Measurements from ENCODE around the gene ZDHHC5. TPM values are rescaled to one million over a fixed set of nuclear protein-coding genes. Genes with fewer than 3 reads are reported as not detected.
A peak's percentile ranks its signal among the peaks of the same experiment; 100 is the strongest.

Gene ZDHHC5
- polyA plus RNA-seq, 1 donor: 46.4 TPM

GRCh38 chr11:57633394-57634070 lies 34.4 kb upstream of the ZDHHC5 start:
- H3K4me3 ChIP-seq (ENCODE audit: low read length): no peak overlapping the region
- peaks cover 8% of the 10 kb centered on the region for H3K27me3 ChIP-seq (ENCODE audit: control insufficient read depth, insufficient read depth, low read length)
- no peak for DNase-seq
- no CpG with 5 or more reads among the region's 6 CpGs for WGBS (ENCODE audit: insufficient coverage, low lambda C conversion rate)
- no peaks in the 10 kb centered on the region for H3K36me3 ChIP-seq (ENCODE audit: control insufficient read depth, insufficient read depth, low read length)
- peaks cover 7% of the 10 kb centered on the region for H3K4me1 ChIP-seq (ENCODE audit: control insufficient read depth, insufficient read depth, low read length)
- H3K9me3 ChIP-seq (ENCODE audit: control insufficient read depth, low read depth, low read length): no peaks in the 10 kb centered on the region
- no peak overlapping the region for H3K27ac ChIP-seq (ENCODE audit: low read length)

- Histone ChIP-seq H3K4me1 (ENCODE audit: control insufficient read depth, insufficient read depth, low read length) (peaks cover 11% of the 10 kb centered on the region), H3K4me3 (ENCODE audit: low read length) (no peak overlapping the region), H3K27ac (ENCODE audit: low read length) (no peak overlapping the region), H3K27me3 (ENCODE audit: control insufficient read depth, insufficient read depth, low read length) (peaks cover 8% of the 10 kb centered on the region), H3K36me3 (ENCODE audit: control insufficient read depth, insufficient read depth, low read length) (no peaks in the 10 kb centered on the region), H3K9me3 (ENCODE audit: control insufficient read depth, low read depth, low read length) (no peaks in the 10 kb centered on the region)
- no peak for DNase-seq
Observed at GRCh38 chr11:57634311-57634710, 33.6 kb upstream of the ZDHHC5 start.

- H3K27me3 ChIP-seq (ENCODE audit: control insufficient read depth, insufficient read depth, low read length): peaks cover 8% of the 10 kb centered on the region
- no peaks in the 10 kb centered on the region for H3K36me3 ChIP-seq (ENCODE audit: control insufficient read depth, insufficient read depth, low read length)
- no peak overlapping the region for H3K4me3 ChIP-seq (ENCODE audit: low read length)
- peaks cover 20% of the 10 kb centered on the region for H3K4me1 ChIP-seq (ENCODE audit: control insufficient read depth, insufficient read depth, low read length)
- DNase-seq: no peak
- WGBS (ENCODE audit: insufficient coverage, low lambda C conversion rate): no CpG with 5 or more reads among the region's 8 CpGs
- H3K9me3 ChIP-seq (ENCODE audit: control insufficient read depth, low read depth, low read length): no peaks in the 10 kb centered on the region
- no peak overlapping the region for H3K27ac ChIP-seq (ENCODE audit: low read length)
Observed at GRCh38 chr11:57635246-57635645, 32.7 kb upstream of the ZDHHC5 start.

GRCh38 chr11:57637626-57638004 lies 30.3 kb upstream of the ZDHHC5 start:
- WGBS (ENCODE audit: insufficient coverage, low lambda C conversion rate): no CpG with 5 or more reads among the region's 18 CpGs
- H3K36me3 ChIP-seq (ENCODE audit: control insufficient read depth, insufficient read depth, low read length): no peaks in the 10 kb centered on the region
- DNase-seq: no peak
- peak overlapping the region; percentile 30 for H3K27ac ChIP-seq (ENCODE audit: low read length)
- H3K9me3 ChIP-seq (ENCODE audit: control insufficient read depth, low read depth, low read length): no peaks in the 10 kb centered on the region
- H3K27me3 ChIP-seq (ENCODE audit: control insufficient read depth, insufficient read depth, low read length): peaks cover 3% of the 10 kb centered on the region
- peaks cover 26% of the 10 kb centered on the region for H3K4me1 ChIP-seq (ENCODE audit: control insufficient read depth, insufficient read depth, low read length)
- H3K4me3 ChIP-seq (ENCODE audit: low read length): peak overlapping the region; percentile 89

- H3K4me3 ChIP-seq (ENCODE audit: low read length): peak overlapping the region; percentile 89
- peak overlapping the region; percentile 82 for H3K27ac ChIP-seq (ENCODE audit: low read length)
- DNase-seq: peak; percentile 79 to 85
- WGBS (ENCODE audit: insufficient coverage, low lambda C conversion rate): no CpG with 5 or more reads among the region's 47 CpGs
- H3K27me3 ChIP-seq (ENCODE audit: control insufficient read depth, insufficient read depth, low read length): peaks cover 3% of the 10 kb centered on the region
- no peaks in the 10 kb centered on the region for H3K36me3 ChIP-seq (ENCODE audit: control insufficient read depth, insufficient read depth, low read length)
- H3K4me1 ChIP-seq (ENCODE audit: control insufficient read depth, insufficient read depth, low read length): peaks cover 26% of the 10 kb centered on the region
- H3K9me3 ChIP-seq (ENCODE audit: control insufficient read depth, low read depth, low read length): no peaks in the 10 kb centered on the region
Observed at GRCh38 chr11:57638005-57638781, 29.7 kb upstream of the ZDHHC5 start.

- peak overlapping the region; percentile 82 for H3K27ac ChIP-seq (ENCODE audit: low read length)
- no peaks in the 10 kb centered on the region for H3K36me3 ChIP-seq (ENCODE audit: control insufficient read depth, insufficient read depth, low read length)
- H3K27me3 ChIP-seq (ENCODE audit: control insufficient read depth, insufficient read depth, low read length): peaks cover 3% of the 10 kb centered on the region
- peak in 1 of 2 donors; percentile 45 for DNase-seq
- peaks cover 26% of the 10 kb centered on the region for H3K4me1 ChIP-seq (ENCODE audit: control insufficient read depth, insufficient read depth, low read length)
- H3K9me3 ChIP-seq (ENCODE audit: control insufficient read depth, low read depth, low read length): no peaks in the 10 kb centered on the region
- H3K4me3 ChIP-seq (ENCODE audit: low read length): peak overlapping the region; percentile 89
- no CpG with 5 or more reads among the region's 19 CpGs for WGBS (ENCODE audit: insufficient coverage, low lambda C conversion rate)
Observed at GRCh38 chr11:57638811-57639320, 29.0 kb upstream of the ZDHHC5 start.

GRCh38 chr11:57639321-57640067 lies 28.4 kb upstream of the ZDHHC5 start:
- peak; percentile 68 to 88 for DNase-seq
- Histone ChIP-seq H3K9me3 (ENCODE audit: control insufficient read depth, low read depth, low read length) (no peaks in the 10 kb centered on the region), H3K4me1 (ENCODE audit: control insufficient read depth, insufficient read depth, low read length) (peaks cover 26% of the 10 kb centered on the region), H3K27ac (ENCODE audit: low read length) (peak overlapping the region; percentile 82), H3K27me3 (ENCODE audit: control insufficient read depth, insufficient read depth, low read length) (peaks cover 3% of the 10 kb centered on the region), H3K4me3 (ENCODE audit: low read length) (peak overlapping the region; percentile 89), H3K36me3 (ENCODE audit: control insufficient read depth, insufficient read depth, low read length) (no peaks in the 10 kb centered on the region)
- WGBS (ENCODE audit: insufficient coverage, low lambda C conversion rate): 0% methylated on average over 2 of the region's 15 CpGs

GRCh38 chr11:57640068-57640800 lies 27.7 kb upstream of the ZDHHC5 start:
- Histone ChIP-seq H3K27ac (ENCODE audit: low read length) (peak overlapping the region; percentile 82), H3K27me3 (ENCODE audit: control insufficient read depth, insufficient read depth, low read length) (no peaks in the 10 kb centered on the region), H3K4me3 (ENCODE audit: low read length) (peak overlapping the region; percentile 89), H3K9me3 (ENCODE audit: control insufficient read depth, low read depth, low read length) (no peaks in the 10 kb centered on the region), H3K4me1 (ENCODE audit: control insufficient read depth, insufficient read depth, low read length) (peaks cover 32% of the 10 kb centered on the region), H3K36me3 (ENCODE audit: control insufficient read depth, insufficient read depth, low read length) (no peaks in the 10 kb centered on the region)
- DNase-seq: no peak
- no CpG with 5 or more reads among the region's 9 CpGs for WGBS (ENCODE audit: insufficient coverage, low lambda C conversion rate)

- no peak overlapping the region for H3K4me3 ChIP-seq (ENCODE audit: low read length)
- peaks cover 40% of the 10 kb centered on the region for H3K4me1 ChIP-seq (ENCODE audit: control insufficient read depth, insufficient read depth, low read length)
- 100% methylated on average over 1 of the region's 7 CpGs for WGBS (ENCODE audit: insufficient coverage, low lambda C conversion rate)
- H3K27ac ChIP-seq (ENCODE audit: low read length): no peak overlapping the region
- no peaks in the 10 kb centered on the region for H3K36me3 ChIP-seq (ENCODE audit: control insufficient read depth, insufficient read depth, low read length)
- no peaks in the 10 kb centered on the region for H3K9me3 ChIP-seq (ENCODE audit: control insufficient read depth, low read depth, low read length)
- peak in 1 of 2 donors; percentile 42 for DNase-seq
- H3K27me3 ChIP-seq (ENCODE audit: control insufficient read depth, insufficient read depth, low read length): peaks cover 9% of the 10 kb centered on the region
Observed at GRCh38 chr11:57641011-57641807, 26.7 kb upstream of the ZDHHC5 start.

Data from large intestine (tissue), 3 donors.